HCT116 (cell line): ENCODE results near the gene REPS1. TPM values are rescaled to one million over a fixed set of nuclear protein-coding genes. Genes with fewer than 3 reads are reported as not detected.
A peak's percentile ranks its signal among the peaks of the same experiment; 100 is the strongest.

ENCODE experiments used
- ATAC-seq: fragments of 200-7000 bp; cut with Tn5 transposase; 2 replicates; pipeline ENCODE4 v1.9.1; 2020; ENCODE audit warnings: mild to moderate bottlenecking, moderate library complexity
- BruUV-seq: library from RNA; stranded (reverse); fragments of 400-500 nt; replicated peaks from 2 replicates; lab custom pipeline; 2021; lab: Mats Ljungman, UMichigan
- CTCF ChIA-PET: fragments of 300-600 bp; sonication (Branson Sonifier 250); formaldehyde crosslinking; loops from one replicate; lab custom pipeline; 2021; ENCODE audit warnings: antibody characterized with exemption; lab: Charles Lee
- POLR2A ChIA-PET: fragments of 300-600, 350-600 bp; sonication (Branson Sonifier 250); formaldehyde crosslinking; loops from one replicate; lab custom pipeline; 2021; ENCODE audit warnings: antibody characterized with exemption; lab: Charles Lee
- RAD21 ChIA-PET, 2 experiments: fragments of 300-600 bp; sonication (Branson Sonifier 250); formaldehyde crosslinking; loops; one replicate each; lab custom pipeline; 2023; ENCODE audit warnings: low total read pairs in 2 of 2; ENCODE audit not compliant: uncharacterized antibody in 2 of 2, unreplicated experiment in 2 of 2, low non-redundant PET in 1 of 2; lab: Charles Lee
- DNase-seq: peaks from one replicate; pipeline ENCODE4 v3.0.0-alpha.2; 2010; ENCODE audit warnings: low read depth, low spot score
- H2AFZ ChIP-seq: fragments of 200-600 bp; shearing (Covaris generic), sonication (generic); 2 replicates; pipeline ENCODE4 v1.6.1; 2017; ENCODE audit warnings: low read depth, mixed run types, mixed read lengths, antibody characterized with exemption, low read length; ENCODE audit not compliant: poor library complexity, severe bottlenecking
- H3K27ac ChIP-seq: 2 replicates; pipeline ENCODE4 v1.5.1; 2012; ENCODE audit warnings: low read depth, low read length
- H3K27me3 ChIP-seq: fragments of 200-600 bp; sonication (generic); 2 replicates; pipeline ENCODE4 v1.6.1; 2016; ENCODE audit warnings: mixed run types, low read length, mixed read lengths; ENCODE audit not compliant: insufficient read depth
- H3K36me3 ChIP-seq, 2 experiments: fragments of 200-500 bp in 1 of 2; fragments of 200-600 bp in 1 of 2; sonication (Bioruptor generic) in 1 of 2; sonication (generic) in 1 of 2; 2 replicates each; pipeline versions ENCODE4 v1.5.1 to v1.6.1; 2014 to 2016; ENCODE audit warnings: low read length in 2 of 2, inconsistent platforms in 1 of 2, mixed read lengths in 1 of 2, mixed run types in 1 of 2; ENCODE audit not compliant: insufficient read depth in 2 of 2, control insufficient read depth in 1 of 2
- H3K4me1 ChIP-seq, 2 experiments: fragments of 200-600 bp in 1 of 2; sonication (generic) in 1 of 2; 2 replicates each; pipeline versions ENCODE4 v1.5.1 to v1.6.1; 2012 to 2017; ENCODE audit warnings: low read length in 2 of 2, inconsistent platforms in 1 of 2, mild to moderate bottlenecking in 1 of 2, mixed read lengths in 1 of 2, mixed run types in 1 of 2, moderate library complexity in 1 of 2; ENCODE audit not compliant: insufficient read depth in 2 of 2, control insufficient read depth in 1 of 2
- H3K4me2 ChIP-seq: fragments of 200-600 bp; sonication (generic); 2 replicates; pipeline ENCODE4 v1.6.1; 2017; ENCODE audit warnings: mixed run types, low read length, mixed read lengths
- H3K4me3 ChIP-seq, 2 experiments: fragments of 200-600 bp in 1 of 2; sonication (generic) in 1 of 2; replicated peaks in 1 of 2; 2 replicates each; pipeline ENCODE4 v1.5.1; 2011 to 2016; ENCODE audit warnings: low read length in 2 of 2, control low read depth in 1 of 2, low read depth in 1 of 2, mild to moderate bottlenecking in 1 of 2, mixed read lengths in 1 of 2, mixed run types in 1 of 2
- H3K79me2 ChIP-seq: fragments of 200-600 bp; sonication (generic); 2 replicates; pipeline ENCODE4 v1.6.1; 2017; ENCODE audit warnings: mild to moderate bottlenecking, mixed run types, low read length, moderate library complexity, mixed read lengths; ENCODE audit not compliant: insufficient read depth
- H3K9ac ChIP-seq: fragments of 200-600 bp; sonication (generic); 2 replicates; pipeline ENCODE4 v1.6.1; 2016; ENCODE audit warnings: low read length, mixed read lengths
- H3K9me2 ChIP-seq: fragments of 200-600 bp; sonication (generic), shearing (Covaris generic); 2 replicates; pipeline ENCODE4 v1.6.1; 2017; ENCODE audit warnings: mixed run types, mild to moderate bottlenecking, moderate library complexity; ENCODE audit not compliant: insufficient read depth
- H3K9me3 ChIP-seq, 2 experiments: fragments of 200-500 bp in 1 of 2; fragments of 200-600 bp in 1 of 2; sonication (Bioruptor generic) in 1 of 2; sonication (generic) in 1 of 2; 2 replicates each; pipeline ENCODE4 v1.6.1; 2014 to 2017; ENCODE audit warnings: low read length in 2 of 2, mixed read lengths in 2 of 2, inconsistent platforms in 1 of 2, low read depth in 1 of 2, mild to moderate bottlenecking in 1 of 2, mixed run types in 1 of 2, moderate library complexity in 1 of 2; ENCODE audit not compliant: control insufficient read depth in 1 of 2, insufficient read depth in 1 of 2
- H4K20me1 ChIP-seq: fragments of 200-600 bp; sonication (generic), shearing (Covaris generic); 2 replicates; pipeline ENCODE4 v1.6.1; 2017; ENCODE audit warnings: mixed run types, mild to moderate bottlenecking, moderate library complexity; ENCODE audit not compliant: insufficient read depth
- ATF3 ChIP-seq: IDR thresholded peaks from 2 replicates; pipeline ENCODE4 v1.6.1; 2012
- CTCF ChIP-seq, 3 experiments: fragments of 200-600 bp in 1 of 3; sonication (generic) in 1 of 3; IDR thresholded peaks in 2 of 3; conservative IDR thresholded peaks in 1 of 3; 2 replicates each; pipeline ENCODE4 v1.5.1; 2012 to 2017; ENCODE audit warnings: low read depth in 2 of 3, low read length in 2 of 3, antibody characterized with exemption in 1 of 3, borderline replicate concordance in 1 of 3, control low read depth in 1 of 3, mild to moderate bottlenecking in 1 of 3, mixed read lengths in 1 of 3, mixed run types in 1 of 3, moderate library complexity in 1 of 3; ENCODE audit not compliant: insufficient read depth in 1 of 3
- POLR2A ChIP-seq: IDR thresholded peaks from 2 replicates; pipeline ENCODE4 v1.7.0; 2011; ENCODE audit warnings: borderline replicate concordance; ENCODE audit not compliant: insufficient read depth, insufficient read length; ENCODE audit errors: extremely low read depth
- REST ChIP-seq: IDR thresholded peaks from 2 replicates; pipeline ENCODE4 v1.6.1; 2012; ENCODE audit warnings: low read depth
- SIN3A ChIP-seq: IDR thresholded peaks from 2 replicates; pipeline ENCODE4 v1.6.1; 2012; ENCODE audit warnings: low read depth
- TCF7L2 ChIP-seq: IDR thresholded peaks from 2 replicates; pipeline ENCODE4 v1.7.0; 2011; ENCODE audit warnings: borderline replicate concordance, inconsistent platforms; ENCODE audit not compliant: insufficient read depth, insufficient read length; ENCODE audit errors: extremely low read depth
- intact Hi-C: fragments of 100-400 bp; cut with micrococcal nuclease; formaldehyde crosslinking; loops from 2 replicates; pipeline ENCODE4 v1.10.0; 2022
- total RNA-seq: library from RNA; stranded (reverse); gene quantifications from one replicate; pipeline ENCODE4 v1.2.1, GENCODE V29; 2021; ENCODE audit not compliant: unreplicated experiment

Gene REPS1
- total RNA-seq, 1 experiment from 2014 or later = 52.7 TPM

GRCh38 chr6:139030228-139030963, 42.3 kb upstream of the REPS1 start:
- ATAC-seq (no peak), DNase-seq (no peak)
- Histone ChIP-seq H3K27me3 (no peaks in the 10 kb centered on the region), H3K9me3 (no peaks in the 10 kb centered on the region), H2AFZ (no peak overlapping the region), H3K9me2 (no peaks in the 10 kb centered on the region), H3K9ac (no peak overlapping the region; the same call in 1 of the 2 replicates), H3K36me3 (peaks cover 0 to 4% of the 10 kb centered on the region in 2 experiments; a peak in 1 of 4 replicates), H3K4me1 (peaks cover 0 to 25% of the 10 kb centered on the region in 2 experiments; a peak in 3 of 4 replicates), H3K79me2 (peaks cover 10% of the 10 kb centered on the region), H3K27ac (no peak overlapping the region), H3K4me2 (peak overlapping the region; percentile 75), H3K4me3 (no peak overlapping the region), H4K20me1 (no peaks in the 10 kb centered on the region)
- CTCF ChIA-PET = no interaction called here
- no TSS peak for BruUV-seq
- intact Hi-C loops = no loop called here
- RAD21 ChIA-PET = no interaction called here
- POLR2A ChIA-PET = no interaction called here
- no peak for TF ChIP-seq ATF3
- no peak for TF ChIP-seq REST
- TF ChIP-seq SIN3A = no peak
- TF ChIP-seq POLR2A = no peak
- no peak for TF ChIP-seq TCF7L2
- no peak for TF ChIP-seq CTCF (IDR thresholded peaks at IDR 0.05 in 2 of 3, conservative IDR thresholded peaks at IDR 0.05 in 1 of 3; ENCODE audit: borderline replicate concordance in 1 of 3, insufficient read depth in 1 of 3, low read depth in 2 of 3, low read length in 2 of 3)
